DMS153 treated with DMSO at 0.1 percent for 48 hours (cell line): ENCODE data around the gene HDAC4.

ENCODE experiments used
- DNase-seq: peaks from one replicate; lab custom pipeline; 2025; ENCODE audit not compliant: unreplicated experiment; lab: John Stamatoyannopoulos, UW

The HDAC4 gene

GRCh38 chr2:239329972-239330572 lies 70.7 kb downstream of the HDAC4 start:
- no peak for DNase-seq

- DNase-seq = no peak
These were observed 71.4 kb downstream of the HDAC4 start for GRCh38 chr2:239329284-239329971.

- DNase-seq = no peak
These were observed 72.2 kb downstream of the HDAC4 start for GRCh38 chr2:239328351-239329191.

- no peak for DNase-seq
These were observed 73.1 kb downstream of the HDAC4 start for GRCh38 chr2:239327536-239328350.

- DNase-seq = no peak
These were observed 73.8 kb downstream of the HDAC4 start for GRCh38 chr2:239326831-239327535.

- no peak for DNase-seq
These were observed 76.4 kb downstream of the HDAC4 start for GRCh38 chr2:239324456-239324855.

GRCh38 chr2:239323447-239323846 lies 77.4 kb downstream of the HDAC4 start:
- DNase-seq = no peak

GRCh38 chr2:239322416-239323086 lies 78.3 kb downstream of the HDAC4 start:
- DNase-seq = no peak

GRCh38 chr2:239321596-239322415 lies 79.0 kb downstream of the HDAC4 start:
- no peak for DNase-seq

- DNase-seq = no peak
These were observed 81.8 kb downstream of the HDAC4 start for GRCh38 chr2:239318790-239319661.

GRCh38 chr2:239318151-239318611 lies 82.6 kb downstream of the HDAC4 start:
- DNase-seq = no peak

- DNase-seq = no peak
These were observed 84.0 kb downstream of the HDAC4 start for GRCh38 chr2:239316562-239317465.

GRCh38 chr2:239315308-239315707 lies 85.5 kb downstream of the HDAC4 start:
- no peak for DNase-seq

- no peak for DNase-seq
These were observed 87.0 kb downstream of the HDAC4 start for GRCh38 chr2:239313776-239314175.

GRCh38 chr2:239312741-239313667 lies 87.8 kb downstream of the HDAC4 start:
- DNase-seq = no peak

GRCh38 chr2:239312081-239312511 lies 88.7 kb downstream of the HDAC4 start:
- no peak for DNase-seq
